B cell (primary cell): ENCODE measurements around the gene PRKCA. TPM values are rescaled to one million over a fixed set of nuclear protein-coding genes. Genes with fewer than 3 reads are reported as not detected.

Source experiments
- ATAC-seq: fragments of 200-7000 bp; cut with Tn5 transposase; one replicate; pipeline ENCODE4 v1.10.0; 2021; ENCODE audit warnings: low read depth, mild to moderate bottlenecking, moderate number of reproducible peaks, moderate library complexity
- CTCF ChIA-PET: fragments of 350-600 bp; sonication (Branson Sonifier 250); formaldehyde crosslinking; loops from one replicate; lab custom pipeline; 2021; ENCODE audit warnings: antibody characterized with exemption, inconsistent platforms; lab: Charles Lee
- POLR2A ChIA-PET: fragments of 350-600 bp; sonication (Branson Sonifier 250); formaldehyde crosslinking; loops from one replicate; lab custom pipeline; 2021; ENCODE audit warnings: antibody characterized with exemption; lab: Charles Lee
- DNase-seq: peaks from one replicate; pipeline ENCODE4 v3.0.0; 2013
- H2AFZ ChIP-seq: 2 replicates; pipeline ENCODE4 v1.6.1; 2012; ENCODE audit warnings: mild to moderate bottlenecking, low read depth, low read length; ENCODE audit not compliant: insufficient read depth, poor library complexity, severe bottlenecking
- H3K27ac ChIP-seq, 2 donors: 1 replicate in 1 of 2; 2 replicates in 1 of 2; pipeline ENCODE4 v1.5.1; 2012 to 2013; ENCODE audit warnings: low read length in 2 of 2, mild to moderate bottlenecking in 2 of 2, moderate library complexity in 1 of 2
- H3K27me3 ChIP-seq, 4 experiments: fragments of 200-600 bp in 1 of 4; sonication (generic) in 1 of 4; replicated peaks in 1 of 4; 1 replicate in 2 of 4; 2 replicates in 2 of 4; pipeline versions ENCODE4 v1.6.1 to v1.7.0; 2013 to 2016; ENCODE audit warnings: low read length in 3 of 4, mild to moderate bottlenecking in 2 of 4, mixed read lengths in 1 of 4, moderate library complexity in 1 of 4; ENCODE audit not compliant: insufficient read depth in 4 of 4, control insufficient read depth in 3 of 4; ENCODE audit errors: control extremely low read depth in 1 of 4
- H3K36me3 ChIP-seq, 2 experiments: replicated peaks in 1 of 2; 1 replicate in 1 of 2; 2 replicates in 1 of 2; pipeline versions ENCODE4 v1.6.1 to v1.7.1; 2013; ENCODE audit warnings: low read length in 1 of 2; ENCODE audit not compliant: insufficient read depth in 2 of 2, control insufficient read depth in 1 of 2; ENCODE audit errors: control extremely low read depth in 1 of 2, extremely low read depth in 1 of 2
- H3K4me1 ChIP-seq, 2 donors: fragments of 200-600 bp in 1 of 2; sonication (generic) in 1 of 2; 1 replicate in 1 of 2; 2 replicates in 1 of 2; pipeline versions ENCODE4 v1.5.1 to v1.6.1; 2013 to 2017; ENCODE audit warnings: low read length in 2 of 2; ENCODE audit not compliant: control insufficient read depth in 2 of 2, insufficient read depth in 2 of 2
- H3K4me2 ChIP-seq: replicated peaks from 2 replicates; pipeline ENCODE3; 2012; ENCODE audit warnings: mild to moderate bottlenecking, low read depth, low read length; ENCODE audit not compliant: poor library complexity, severe bottlenecking
- H3K4me3 ChIP-seq, 5 experiments: fragments of 200-600 bp in 1 of 5; sonication (generic) in 1 of 5; 1 replicate in 3 of 5; 2 replicates in 2 of 5; pipeline versions ENCODE4 v1.5.1 to v1.7.0; 2011 to 2016; ENCODE audit warnings: low read length in 4 of 5, mild to moderate bottlenecking in 4 of 5, low read depth in 2 of 5, control low read depth in 1 of 5, moderate library complexity in 1 of 5; ENCODE audit not compliant: insufficient read depth in 1 of 5; ENCODE audit errors: control extremely low read depth in 1 of 5, extremely low read depth in 1 of 5
- H3K79me2 ChIP-seq: fragments of 200-600 bp; sonication (generic); one replicate; pipeline ENCODE4 v1.6.0; 2016; ENCODE audit warnings: low read length; ENCODE audit not compliant: control insufficient read depth, insufficient read depth
- H3K9ac ChIP-seq: fragments of 200-600 bp; sonication (generic); 2 replicates; pipeline ENCODE4 v1.6.1; 2017; ENCODE audit warnings: mild to moderate bottlenecking, low read length, moderate library complexity
- H3K9me3 ChIP-seq, 3 donors: one replicate each; pipeline versions ENCODE4 v1.6.1 to v1.7.1; 2013; ENCODE audit warnings: low read length in 2 of 3; ENCODE audit not compliant: control insufficient read depth in 2 of 3, insufficient read depth in 1 of 3; ENCODE audit errors: control extremely low read depth in 1 of 3
- H4K20me1 ChIP-seq: 2 replicates; pipeline ENCODE4 v1.6.0; 2012; ENCODE audit warnings: mild to moderate bottlenecking, low read length; ENCODE audit not compliant: insufficient read depth, control insufficient read depth, poor library complexity, severe bottlenecking
- H3K27ac Mint-ChIP-seq: one replicate; pipeline ENCODE4 v1.8.0; 2021; ENCODE audit warnings: mixed read lengths
- H3K27me3 Mint-ChIP-seq: one replicate; pipeline ENCODE4 v1.8.0; 2021; ENCODE audit warnings: mixed read lengths
- H3K4me1 Mint-ChIP-seq: one replicate; pipeline ENCODE4 v1.8.0; 2021; ENCODE audit warnings: mixed read lengths
- H3K4me3 Mint-ChIP-seq: one replicate; pipeline ENCODE4 v1.8.0; 2021; ENCODE audit warnings: mixed read lengths
- H3K9me3 Mint-ChIP-seq: one replicate; pipeline ENCODE4 v1.8.0; 2022; ENCODE audit warnings: mixed read lengths; ENCODE audit not compliant: insufficient read depth
- EZH2 ChIP-seq: IDR thresholded peaks from 2 replicates; pipeline ENCODE4 v1.6.1; 2012; ENCODE audit warnings: borderline replicate concordance, low read depth, mild to moderate bottlenecking, moderate library complexity, low read length; ENCODE audit not compliant: insufficient read depth, poor library complexity, severe bottlenecking
- WGBS: methylation state at CpG from one replicate; pipeline ENCODE4 v1.1.5; 2013; ENCODE audit warnings: missing lambda C conversion rate; ENCODE audit not compliant: insufficient coverage; 5-methylcytosine and 5-hydroxymethylcytosine counted together
- intact Hi-C: fragments of 100-400 bp; cut with micrococcal nuclease; formaldehyde crosslinking; loops from one replicate; pipeline ENCODE4 v1.10.0; 2022
- polyA plus RNA-seq: library from polyadenylated mRNA; depleted of rRNA; stranded (reverse); fragments of >200 nt; gene quantifications from 2 replicates; pipeline ENCODE4 v1.2.3, GENCODE V29; 2012
- total RNA-seq, 2 donors: library from RNA; stranded (reverse); fragments of 120-200 nt in 1 of 2; gene quantifications; 1 replicate in 1 of 2; 2 replicates in 1 of 2; pipeline versions ENCODE4 v1.2.3 to v1.2.4, GENCODE V29; 2013 to 2022
- TF ChIP-seq, protein P1 (sequence below): fragments of 200-600 bp; IDR thresholded peaks from one replicate; pipeline ENCODE4 v1.8.0; 2022; ENCODE audit warnings: antibody characterized with exemption, mild to moderate bottlenecking

PRKCA gene
- total and polyA plus RNA-seq, 2 donors (not counting 1 experiment from before 2014, with no cell fraction given) = 0.33 to 7.7 TPM

- Histone ChIP-seq H3K4me1 (peaks cover 12 to 30% of the 10 kb centered on the region in 2 donors), H3K9ac (no peak overlapping the region), H3K79me2 (no peaks in the 10 kb centered on the region), H2AFZ (no peak overlapping the region), H4K20me1 (no peaks in the 10 kb centered on the region), H3K9me3 (peaks cover 0 to 2% (median 0%) of the 10 kb centered on the region in 3 donors), H3K4me3 (no peak overlapping the region), H3K4me2 (no peak overlapping the region), H3K36me3 (no peaks in the 10 kb centered on the region), H3K27ac (no peak overlapping the region), H3K27me3 (peaks cover 0 to 16% (median 6%) of the 10 kb centered on the region in 4 experiments)
- ATAC-seq = no peak
- 7% methylated on average over 3 of the region's 7 CpGs for WGBS
- DNase-seq = no peak
- no peak overlapping the region for H3K4me3 Mint-ChIP-seq
- no peaks in the 10 kb centered on the region for H3K9me3 Mint-ChIP-seq
- POLR2A ChIA-PET = no interaction called here
- intact Hi-C loops = no loop called here
- no peak overlapping the region for H3K27ac Mint-ChIP-seq
- peaks cover 36% of the 10 kb centered on the region for H3K4me1 Mint-ChIP-seq
- CTCF ChIA-PET = no interaction called here
- TF ChIP-seq EZH2 = no peak
- TF ChIP-seq, protein P1, sequence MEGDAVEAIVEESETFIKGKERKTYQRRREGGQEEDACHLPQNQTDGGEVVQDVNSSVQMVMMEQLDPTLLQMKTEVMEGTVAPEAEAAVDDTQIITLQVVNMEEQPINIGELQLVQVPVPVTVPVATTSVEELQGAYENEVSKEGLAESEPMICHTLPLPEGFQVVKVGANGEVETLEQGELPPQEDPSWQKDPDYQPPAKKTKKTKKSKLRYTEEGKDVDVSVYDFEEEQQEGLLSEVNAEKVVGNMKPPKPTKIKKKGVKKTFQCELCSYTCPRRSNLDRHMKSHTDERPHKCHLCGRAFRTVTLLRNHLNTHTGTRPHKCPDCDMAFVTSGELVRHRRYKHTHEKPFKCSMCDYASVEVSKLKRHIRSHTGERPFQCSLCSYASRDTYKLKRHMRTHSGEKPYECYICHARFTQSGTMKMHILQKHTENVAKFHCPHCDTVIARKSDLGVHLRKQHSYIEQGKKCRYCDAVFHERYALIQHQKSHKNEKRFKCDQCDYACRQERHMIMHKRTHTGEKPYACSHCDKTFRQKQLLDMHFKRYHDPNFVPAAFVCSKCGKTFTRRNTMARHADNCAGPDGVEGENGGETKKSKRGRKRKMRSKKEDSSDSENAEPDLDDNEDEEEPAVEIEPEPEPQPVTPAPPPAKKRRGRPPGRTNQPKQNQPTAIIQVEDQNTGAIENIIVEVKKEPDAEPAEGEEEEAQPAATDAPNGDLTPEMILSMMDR = no peak
- peaks cover 15% of the 10 kb centered on the region for H3K27me3 Mint-ChIP-seq
Observed at GRCh38 chr17:66789961-66790437, 487.6 kb downstream of the PRKCA start.

DNA sequence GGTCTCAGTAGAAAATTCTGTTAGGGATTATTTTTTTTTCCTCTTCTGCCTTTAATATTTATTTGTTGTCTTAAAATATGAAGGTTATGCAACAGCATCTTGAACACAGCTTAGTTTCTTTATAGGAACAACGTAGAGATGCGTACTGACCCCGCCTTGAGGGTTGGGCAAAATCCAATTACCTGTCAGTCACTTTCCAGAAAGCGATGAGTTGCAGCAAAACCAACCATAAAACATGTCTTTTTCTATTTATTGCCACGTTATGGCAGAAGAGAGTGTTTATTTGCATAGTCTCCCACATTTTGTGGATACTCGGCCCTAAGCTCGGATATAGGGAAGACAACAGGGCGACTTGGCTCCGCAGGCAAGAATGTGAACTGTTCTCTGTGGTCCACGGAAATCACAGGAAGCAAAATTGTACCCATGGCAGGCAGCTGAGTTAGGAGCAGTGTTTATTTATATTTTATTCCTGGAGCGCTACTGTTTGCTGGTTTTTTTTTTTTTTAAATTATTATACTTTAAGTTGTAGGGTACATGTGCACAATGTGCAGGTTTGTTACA is 488.2 kb downstream of the PRKCA start:
- H3K9me3 ChIP-seq = peaks cover 0 to 2% (median 0%) of the 10 kb centered on the region in 3 donors
- H3K79me2 ChIP-seq = no peaks in the 10 kb centered on the region
- no peak overlapping the region for H3K4me3 ChIP-seq
- 87% methylated on average over 8 of the region's 11 CpGs for WGBS
- ATAC-seq (no peak), DNase-seq (no peak)
- no peak overlapping the region for H3K4me2 ChIP-seq
- Mint-ChIP-seq H3K4me1 (peaks cover 36% of the 10 kb centered on the region), H3K9me3 (no peaks in the 10 kb centered on the region), H3K27me3 (peaks cover 15% of the 10 kb centered on the region), H3K4me3 (no peak overlapping the region), H3K27ac (no peak overlapping the region)
- H2AFZ ChIP-seq = no peak overlapping the region
- CTCF ChIA-PET = no interaction called here
- H4K20me1 ChIP-seq = no peaks in the 10 kb centered on the region
- H3K9ac ChIP-seq = no peak overlapping the region
- TF ChIP-seq, protein P1 = no peak
- TF ChIP-seq EZH2 = no peak
- no peaks in the 10 kb centered on the region for H3K36me3 ChIP-seq
- H3K27ac ChIP-seq = no peak overlapping the region
- peaks cover 12 to 30% of the 10 kb centered on the region in 2 donors for H3K4me1 ChIP-seq
- POLR2A ChIA-PET = no interaction called here
- peaks cover 0 to 16% (median 6%) of the 10 kb centered on the region in 4 experiments for H3K27me3 ChIP-seq
- intact Hi-C loops = no loop called here
